Adrenal gland (tissue), 5 donors: ENCODE measurements around the gene ZSCAN10.

Experiments used
- CTCF ChIP-seq, 6 experiments: fragments of 450-650 bp in 4 of 6; fragments of 200-600 bp in 2 of 6; sonication (generic) in 1 of 6; IDR thresholded peaks; 1 replicate in 5 of 6; 2 replicates in 1 of 6; pipeline versions ENCODE4 v1.5.1 to v1.8.0; 2016 to 2021; ENCODE audit warnings: antibody characterized with exemption in 6 of 6, mild to moderate bottlenecking in 2 of 6, moderate library complexity in 1 of 6
- POLR2A ChIP-seq, 2 donors: fragments of 450-650 bp; IDR thresholded peaks; one replicate each; pipeline ENCODE4 v1.6.1; 2017; ENCODE audit warnings: antibody characterized with exemption in 2 of 2, mild to moderate bottlenecking in 2 of 2, moderate library complexity in 1 of 2
- donor health status: DM: no; HTN: no; CAD: no.

GRCh38 chr16:3145151-3145550 lies 46.1 kb upstream of the ZSCAN10 start:
- no peak for TF ChIP-seq CTCF (IDR thresholded peaks at IDR 0.05)
- no peak for TF ChIP-seq POLR2A (IDR thresholded peaks at IDR 0.05)
